C4-2B (cell line): Measurements from ENCODE around the gene VAC14.

ENCODE experiments used
- CTCF ChIP-seq: fragments of 450-650 bp; conservative IDR thresholded peaks from 2 replicates; pipeline ENCODE4 v1.5.1; 2017; ENCODE audit warnings: mild to moderate bottlenecking
- ZFX ChIP-seq: fragments of 450-650 bp; IDR thresholded peaks from 2 replicates; pipeline ENCODE4 v1.6.1; 2017

GRCh38 chr16:70694868-70695218 lies 106.1 kb downstream of the VAC14 start:
- no peak for TF ChIP-seq CTCF
- TF ChIP-seq ZFX: no peak
